Stimulated activated CD8-positive, alpha-beta memory T cell treated with anti-CD3 and anti-CD28 coated beads, Interleukin-15, amount 100 ng/mL, for 1 hour (primary cell): ENCODE results near the gene SYNGAP1.

Experiments used
- DNase-seq: peaks from one replicate; pipeline ENCODE4 v3.0.0-alpha.2; 2020; ENCODE audit warnings: low read depth

Gene SYNGAP1

DNA sequence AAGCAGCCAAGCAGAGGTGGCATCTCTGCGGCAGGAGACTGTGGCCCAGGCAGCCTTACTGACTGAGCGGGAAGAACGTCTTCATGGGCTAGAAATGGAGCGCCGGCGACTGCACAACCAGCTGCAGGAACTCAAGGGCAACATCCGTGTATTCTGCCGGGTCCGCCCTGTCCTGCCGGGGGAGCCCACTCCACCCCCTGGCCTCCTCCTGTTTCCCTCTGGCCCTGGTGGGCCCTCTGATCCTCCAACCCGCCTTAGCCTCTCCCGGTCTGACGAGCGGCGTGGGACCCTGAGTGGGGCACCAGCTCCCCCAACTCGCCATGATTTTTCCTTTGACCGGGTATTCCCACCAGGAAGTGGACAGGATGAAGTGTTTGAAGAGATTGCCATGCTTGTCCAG lies 15.0 kb upstream of the SYNGAP1 start:
- no peak for DNase-seq

DNA sequence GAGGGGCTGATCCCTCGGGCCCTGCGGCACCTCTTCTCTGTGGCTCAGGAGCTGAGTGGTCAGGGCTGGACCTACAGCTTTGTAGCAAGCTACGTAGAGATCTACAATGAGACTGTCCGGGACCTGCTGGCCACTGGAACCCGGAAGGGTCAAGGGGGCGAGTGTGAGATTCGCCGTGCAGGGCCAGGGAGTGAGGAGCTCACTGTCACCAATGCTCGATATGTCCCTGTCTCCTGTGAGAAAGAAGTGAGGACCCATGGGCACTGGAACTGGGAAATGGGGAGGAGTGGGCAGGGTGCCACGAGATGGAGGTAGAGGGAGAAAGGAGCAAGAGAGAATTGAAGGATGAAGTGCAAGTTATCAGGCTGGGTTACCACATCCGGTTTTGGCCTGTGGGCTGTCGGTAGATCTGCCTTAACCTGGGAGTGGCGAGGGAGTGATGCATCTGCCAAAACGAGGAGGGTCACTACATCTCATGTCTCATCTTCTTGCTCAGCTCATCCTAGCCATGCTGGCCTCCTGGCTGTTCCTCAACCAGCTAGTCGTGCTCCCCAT lies 14.4 kb upstream of the SYNGAP1 start:
- no peak for DNase-seq

DNA sequence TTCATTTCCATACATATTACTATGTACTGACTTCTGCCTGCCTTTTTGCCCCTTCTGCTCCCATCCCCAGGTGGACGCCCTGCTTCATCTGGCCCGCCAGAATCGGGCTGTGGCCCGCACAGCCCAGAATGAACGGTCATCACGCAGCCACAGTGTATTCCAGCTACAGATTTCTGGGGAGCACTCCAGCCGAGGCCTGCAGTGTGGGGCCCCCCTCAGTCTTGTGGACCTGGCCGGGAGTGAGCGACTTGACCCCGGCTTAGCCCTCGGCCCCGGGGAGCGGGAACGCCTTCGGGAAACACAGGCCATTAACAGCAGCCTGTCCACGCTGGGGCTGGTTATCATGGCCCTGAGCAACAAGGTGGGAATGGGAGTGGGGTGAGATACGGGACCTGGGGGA lies 13.7 kb upstream of the SYNGAP1 start:
- DNase-seq = no peak

- DNase-seq = no peak
Observed at GRCh38 chr6:33407132-33407718, 12.6 kb upstream of the SYNGAP1 start.

GRCh38 chr6:33410050-33410710 lies 9.7 kb upstream of the SYNGAP1 start:
- peak; percentile 98 for DNase-seq

DNA sequence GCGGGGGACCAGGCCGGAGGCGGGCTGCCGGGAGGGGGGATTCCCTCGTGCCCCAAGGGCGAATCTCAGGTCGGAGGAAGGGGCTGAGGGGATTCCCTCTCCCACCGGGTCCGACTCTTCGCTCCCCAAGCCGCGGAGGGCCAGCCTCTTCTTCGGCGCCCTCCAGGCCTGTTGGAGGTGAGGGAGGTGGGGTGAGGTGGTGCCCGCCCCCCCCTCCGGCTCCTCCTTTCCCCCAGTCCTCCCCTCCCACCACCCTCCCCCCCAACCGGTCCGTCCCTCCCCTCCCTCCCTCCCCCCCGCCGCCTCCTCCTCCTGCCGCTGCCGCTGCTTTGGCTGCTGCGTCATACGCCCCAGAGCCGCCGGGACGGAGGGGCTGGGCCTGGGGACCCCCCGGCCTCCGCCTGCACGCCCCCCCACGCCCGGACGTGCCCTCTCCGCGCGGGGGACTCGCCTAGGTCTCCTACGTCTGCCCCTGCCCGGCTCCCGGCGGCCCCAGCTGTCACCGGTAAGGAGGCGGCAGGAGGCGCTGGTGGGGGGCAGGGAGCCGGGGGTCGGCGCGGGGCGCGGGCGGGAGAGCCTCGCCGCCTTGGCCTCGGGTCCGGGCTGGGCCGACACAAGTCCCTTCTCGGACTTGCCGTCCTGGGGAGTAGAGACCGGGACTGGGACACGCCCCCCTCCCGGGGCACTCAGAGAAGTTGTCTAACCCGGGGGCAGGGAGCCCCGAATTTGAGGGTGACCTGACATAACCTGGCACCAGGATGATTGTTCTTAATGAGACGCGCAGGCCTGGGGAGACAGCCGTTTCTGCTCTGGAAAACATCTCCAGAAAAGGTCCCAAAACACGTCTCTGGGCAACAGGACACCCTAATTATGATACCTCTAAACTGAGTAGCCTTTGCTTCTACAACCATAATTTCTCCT lies 8.9 kb upstream of the SYNGAP1 start, which contains the start of gene PHF1:
TSS of gene PHF1 (plus strand) at position 304 of the 921 bp plus-strand sequence. CDS start 1,250 bp downstream, outside the sequence.
- peak; percentile 68 for DNase-seq

- no peak for DNase-seq
Observed at GRCh38 chr6:33411632-33412005, 8.2 kb upstream of the SYNGAP1 start.

GRCh38 chr6:33412140-33413009 lies 7.5 kb upstream of the SYNGAP1 start:
- DNase-seq = no peak

GRCh38 chr6:33413241-33414120 lies 6.4 kb upstream of the SYNGAP1 start:
- DNase-seq = no peak

GRCh38 chr6:33414592-33415271 lies 5.1 kb upstream of the SYNGAP1 start:
- no peak for DNase-seq

GRCh38 chr6:33415831-33416230 lies 4.0 kb upstream of the SYNGAP1 start:
- no peak for DNase-seq

DNA sequence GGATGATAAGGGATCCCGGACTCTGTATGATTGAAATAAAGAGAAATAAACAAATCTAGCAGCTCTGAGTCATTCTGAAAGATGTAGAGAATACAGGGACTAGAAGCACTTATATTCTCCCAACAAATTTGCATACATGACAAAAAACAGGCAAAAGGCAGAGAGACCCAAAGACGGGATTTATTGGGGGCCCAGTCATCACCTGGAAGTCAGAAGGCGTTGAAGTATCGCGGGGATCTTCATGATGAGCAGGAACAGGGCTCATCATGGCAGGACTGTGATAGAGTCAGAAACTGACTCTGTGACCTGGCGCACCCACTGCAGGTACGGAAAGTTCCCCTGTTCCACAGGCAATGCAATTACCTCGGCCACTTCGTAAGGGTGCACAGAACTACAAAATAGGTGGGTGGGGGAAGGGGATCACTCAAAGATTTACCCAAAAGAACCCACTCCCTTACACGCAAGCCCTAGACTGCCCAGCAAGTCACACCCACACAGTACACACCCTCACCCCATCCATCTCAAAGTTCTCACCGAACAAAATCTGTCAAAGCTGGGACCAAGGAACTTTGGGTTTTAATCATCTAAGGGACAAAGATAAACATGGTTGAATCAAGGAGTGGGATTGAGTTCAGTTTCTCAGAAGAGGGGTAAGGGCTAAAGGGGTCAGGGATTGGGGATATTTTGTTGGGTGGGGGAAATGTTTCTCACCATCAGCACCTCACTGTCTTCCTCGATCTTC lies 3.3 kb upstream of the SYNGAP1 start:
- no peak for DNase-seq

DNA sequence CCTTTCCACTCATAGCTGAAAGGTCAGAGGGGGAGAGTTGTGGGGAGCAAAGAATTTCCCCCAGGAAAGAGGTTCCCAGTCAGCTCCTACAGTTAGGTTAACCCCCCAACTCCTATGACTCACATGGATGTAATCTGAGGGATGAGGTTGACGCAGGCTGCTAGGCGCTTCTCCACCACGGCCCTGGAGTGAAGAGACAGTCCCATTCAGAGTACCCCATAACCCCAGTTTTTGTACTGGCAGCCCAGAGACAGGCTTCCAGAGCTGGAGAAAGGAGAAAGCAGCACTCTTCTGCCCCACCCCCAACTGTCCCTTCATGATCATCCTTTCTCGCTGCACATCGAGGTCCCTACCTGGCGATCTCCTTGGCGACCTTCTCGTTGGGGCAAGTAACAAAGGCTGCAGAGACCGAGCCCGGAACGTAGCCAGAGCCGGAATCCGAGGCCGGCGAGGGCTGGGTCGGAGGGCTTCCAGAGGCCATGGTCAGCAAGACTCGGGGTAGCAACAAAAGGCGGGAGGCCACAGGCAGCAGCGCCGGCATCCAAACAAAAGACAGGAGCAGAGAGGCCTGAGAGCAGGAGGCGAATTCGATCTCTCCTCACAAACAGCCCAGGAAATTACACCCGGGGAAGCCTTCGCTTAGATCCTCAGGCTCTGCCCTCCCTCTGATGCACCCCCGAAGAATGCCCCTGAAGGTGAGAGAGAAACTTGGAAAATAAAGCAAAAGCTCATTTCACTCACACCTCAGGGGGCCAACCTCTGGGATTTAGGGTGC lies 2.5 kb upstream of the SYNGAP1 start:
- DNase-seq = no peak

DNA sequence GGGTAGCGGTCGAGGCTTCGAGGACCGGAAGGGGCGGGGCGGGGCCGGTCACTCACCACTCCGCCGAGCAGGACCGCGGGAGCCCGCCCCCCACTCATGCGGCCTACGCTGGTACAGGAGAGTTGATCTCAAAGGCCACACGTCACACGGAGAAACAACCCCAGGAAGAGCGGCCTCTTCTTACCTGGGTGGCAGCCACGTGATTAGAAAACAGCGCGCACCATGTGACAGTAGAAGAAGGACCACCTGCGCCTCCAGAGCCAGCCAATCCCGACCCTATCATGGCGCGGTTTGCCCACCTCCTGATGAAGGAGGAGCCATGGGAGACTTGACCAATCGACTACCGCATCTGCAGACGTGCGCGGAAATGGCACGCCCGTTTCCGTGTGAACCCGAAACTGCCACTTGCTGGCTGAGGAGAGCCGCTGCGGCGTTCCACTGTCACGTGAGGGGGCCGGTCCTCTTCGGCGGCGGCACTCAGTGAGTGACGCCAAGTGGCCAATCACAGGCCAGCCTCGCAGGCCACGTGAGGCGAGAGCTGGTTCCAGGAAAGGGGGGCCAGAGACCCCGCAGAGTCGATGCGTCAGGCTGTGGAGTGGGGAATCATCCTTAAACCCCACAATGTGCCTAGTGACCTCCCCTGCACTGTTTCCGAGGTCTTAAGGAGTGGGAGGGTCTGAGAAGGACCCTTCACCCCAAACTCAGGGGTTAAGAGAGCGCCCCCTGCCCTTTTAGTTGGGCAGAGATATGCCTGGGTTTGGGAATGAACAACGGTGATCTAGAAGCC lies 1.8 kb upstream of the SYNGAP1 start, which contains the start of gene CUTA:
TSS of gene CUTA (minus strand) at position 205 of the 787 bp plus-strand sequence. CDS start at position 98, 107 bp downstream.
- DNase-seq = peak; percentile 96

DNA sequence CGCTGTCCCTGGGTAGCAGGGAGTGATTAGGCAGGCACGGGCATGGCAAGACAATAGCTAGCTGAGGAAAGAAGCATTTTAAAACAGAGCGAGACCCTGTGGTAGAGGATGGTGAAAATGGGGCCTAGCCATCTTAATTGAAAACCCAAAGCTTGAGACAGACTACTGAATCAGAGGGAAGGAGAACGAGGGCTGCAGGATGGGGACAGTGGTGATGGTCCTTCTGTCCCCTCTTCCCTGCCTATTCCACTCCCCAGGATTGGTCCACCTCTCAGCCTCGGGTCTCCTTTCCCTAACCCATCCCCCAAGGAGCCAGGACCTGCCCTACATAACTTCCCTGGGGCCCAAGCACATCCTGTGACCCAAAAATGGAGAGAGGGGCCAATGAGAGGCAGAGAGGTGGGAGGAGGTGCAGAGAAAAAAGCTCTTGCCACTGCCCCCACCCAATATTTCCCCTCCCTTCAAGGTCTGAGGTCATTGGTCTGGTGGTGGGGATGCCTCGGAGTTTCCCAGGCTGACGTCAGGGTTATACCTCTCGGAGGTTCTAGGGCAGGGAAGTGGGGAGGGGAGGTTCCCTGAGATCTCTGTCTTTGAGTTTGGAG lies 1.1 kb upstream of the SYNGAP1 start:
- no peak for DNase-seq

GRCh38 chr6:33420491-33421343 lies 852 bp downstream of the SYNGAP1 start:
- no peak for DNase-seq
